HFFc6 (cell line): Measurements from ENCODE around the gene CCDC6. TPM values are rescaled to one million over a fixed set of nuclear protein-coding genes. Genes with fewer than 3 reads are reported as not detected.
A peak's percentile ranks its signal among the peaks of the same experiment; 100 is the strongest.

ENCODE experiments used
- DNase-seq: peaks from one replicate; pipeline ENCODE4 v3.0.0-alpha.2; 2018
- H3K27ac Mint-ChIP-seq: 2 replicates; pipeline ENCODE4 v1.8.0; 2020; ENCODE audit warnings: mild to moderate bottlenecking, mixed read lengths
- H3K27me3 Mint-ChIP-seq: 2 replicates; pipeline ENCODE4 v1.8.0; 2021; ENCODE audit warnings: mild to moderate bottlenecking, moderate library complexity, mixed read lengths; ENCODE audit not compliant: insufficient read depth
- H3K36me3 Mint-ChIP-seq: 2 replicates; pipeline ENCODE4 v1.8.0; 2021; ENCODE audit warnings: low read depth, mixed read lengths
- H3K4me1 Mint-ChIP-seq: 2 replicates; pipeline ENCODE4 v1.8.0; 2020; ENCODE audit warnings: low read depth, mixed read lengths
- H3K4me3 Mint-ChIP-seq: 2 replicates; pipeline ENCODE4 v1.8.0; 2020; ENCODE audit warnings: mild to moderate bottlenecking, moderate library complexity, mixed read lengths
- H3K9me3 Mint-ChIP-seq: 2 replicates; pipeline ENCODE4 v1.8.0; 2020; ENCODE audit warnings: mild to moderate bottlenecking, mixed read lengths
- CTCF ChIP-seq: fragments of 200-600 bp; sonication (generic); IDR thresholded peaks from 2 replicates; pipeline ENCODE4 v1.5.0; 2021; ENCODE audit warnings: antibody characterized with exemption, mild to moderate bottlenecking
- total RNA-seq, 6 experiments: library from RNA; stranded (reverse); fragmentation: NEBNext Ultra II Directional; extraction: Animal tissue kit (Norgen Biotek cat#: 25700); gene quantifications; 2 replicates in 1 of 6; 3 replicates in 5 of 6; pipeline ENCODE4 v1.2.3, GENCODE V29; 2021

The CCDC6 gene
- total RNA-seq, 6 experiments from 2014 or later, result 33.0 to 43.0 (median 36.7) TPM

- H3K36me3 Mint-ChIP-seq, result peaks cover 7% of the 10 kb centered on the region
- no peak overlapping the region for H3K4me3 Mint-ChIP-seq
- TF ChIP-seq CTCF, result no peak
- H3K9me3 Mint-ChIP-seq, result no peaks in the 10 kb centered on the region
- DNase-seq, result no peak
- H3K27ac Mint-ChIP-seq, result no peak overlapping the region
- H3K4me1 Mint-ChIP-seq, result peaks cover 64% of the 10 kb centered on the region
- H3K27me3 Mint-ChIP-seq, result 0 out of 2 replicates have a peak, but pooled peaks cover 1% of the 10 kb centered on the region
These were observed 6.2 kb downstream of the CCDC6 start for GRCh38 chr10:59900048-59900727.

- no peak for DNase-seq
- Mint-ChIP-seq H3K4me3 (no peak overlapping the region), H3K36me3 (peaks cover 7% of the 10 kb centered on the region), H3K9me3 (no peaks in the 10 kb centered on the region), H3K27me3 (no peaks in the 10 kb centered on the region), H3K4me1 (peaks cover 59% of the 10 kb centered on the region), H3K27ac (no peak overlapping the region)
- TF ChIP-seq CTCF, result no peak
These were observed 8.1 kb downstream of the CCDC6 start for GRCh38 chr10:59898125-59898835.

- H3K27me3 Mint-ChIP-seq, result no peaks in the 10 kb centered on the region
- DNase-seq, result no peak
- no peaks in the 10 kb centered on the region for H3K9me3 Mint-ChIP-seq
- TF ChIP-seq CTCF, result no peak
- no peak overlapping the region for H3K27ac Mint-ChIP-seq
- peaks cover 7% of the 10 kb centered on the region for H3K36me3 Mint-ChIP-seq
- H3K4me1 Mint-ChIP-seq, result peaks cover 44% of the 10 kb centered on the region
- H3K4me3 Mint-ChIP-seq, result no peak overlapping the region
These were observed 10.2 kb downstream of the CCDC6 start for GRCh38 chr10:59896191-59896590.

- Mint-ChIP-seq H3K36me3 (peaks cover 7% of the 10 kb centered on the region), H3K27me3 (no peaks in the 10 kb centered on the region), H3K4me3 (no peak overlapping the region), H3K9me3 (no peaks in the 10 kb centered on the region), H3K4me1 (peaks cover 40% of the 10 kb centered on the region), H3K27ac (no peak overlapping the region; the same call in 1 of the 2 replicates)
- no peak for TF ChIP-seq CTCF
- DNase-seq, result no peak
These were observed 10.7 kb downstream of the CCDC6 start for GRCh38 chr10:59895629-59896116.

- Mint-ChIP-seq H3K4me1 (peaks cover 35% of the 10 kb centered on the region), H3K27ac (peak overlapping the region; percentile 48), H3K9me3 (no peaks in the 10 kb centered on the region), H3K27me3 (no peaks in the 10 kb centered on the region), H3K36me3 (peaks cover 6% of the 10 kb centered on the region; the same call in 1 of the 2 replicates), H3K4me3 (no peak overlapping the region)
- DNase-seq, result peak; percentile 48
- no peak for TF ChIP-seq CTCF
These were observed 12.2 kb downstream of the CCDC6 start for GRCh38 chr10:59894114-59894513.
